Fibroblast of peridontal ligament (primary cell): Measurements from ENCODE around the gene CXCL8.
"Not testable (repeated sequence)": the region's sequence is repeated elsewhere in the genome, so short reads cannot be mapped to it uniquely, and the experiment has no call there.

Experiments
- DNase-seq: peaks from one replicate; pipeline ENCODE4 v3.0.0-alpha.2; 2010; ENCODE audit errors: extremely low read depth

The CXCL8 gene

DNA sequence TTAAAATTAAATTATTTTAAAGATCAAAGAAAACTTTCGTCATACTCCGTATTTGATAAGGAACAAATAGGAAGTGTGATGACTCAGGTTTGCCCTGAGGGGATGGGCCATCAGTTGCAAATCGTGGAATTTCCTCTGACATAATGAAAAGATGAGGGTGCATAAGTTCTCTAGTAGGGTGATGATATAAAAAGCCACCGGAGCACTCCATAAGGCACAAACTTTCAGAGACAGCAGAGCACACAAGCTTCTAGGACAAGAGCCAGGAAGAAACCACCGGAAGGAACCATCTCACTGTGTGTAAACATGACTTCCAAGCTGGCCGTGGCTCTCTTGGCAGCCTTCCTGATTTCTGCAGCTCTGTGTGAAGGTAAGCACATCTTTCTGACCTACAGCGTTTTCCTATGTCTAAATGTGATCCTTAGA is at the start of gene CXCL8:
Gene CXCL8, plus strand, starts transcription at position 217 of the 426 bp plus-strand sequence. Its CDS starts 90 bp downstream, at position 307.
- DNase-seq: peak; percentile 73

- DNase-seq: not testable (repeated sequence)
Observed at GRCh38 chr4:73691201-73691600, 49.2 kb upstream of the CXCL8 start.

DNA sequence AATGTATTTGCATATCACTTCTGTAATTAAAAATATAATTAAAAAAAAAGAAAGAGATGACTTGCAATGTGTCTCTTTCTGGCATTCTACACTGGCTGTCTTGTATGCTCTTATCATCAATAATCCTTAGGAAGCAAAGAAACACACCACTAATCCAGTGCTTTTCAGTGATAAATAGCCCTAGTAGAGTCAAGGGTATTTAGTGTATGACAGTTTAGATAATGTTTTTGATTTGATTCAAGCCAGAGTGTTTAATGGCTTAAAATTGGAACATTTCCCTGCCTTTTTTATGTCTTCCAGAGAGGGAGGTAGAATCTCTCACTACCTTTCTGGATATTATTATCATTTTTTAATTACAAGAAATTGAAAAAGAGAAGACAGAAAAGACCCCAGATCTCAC is 48.6 kb upstream of the CXCL8 start:
- DNase-seq: no peak

DNA sequence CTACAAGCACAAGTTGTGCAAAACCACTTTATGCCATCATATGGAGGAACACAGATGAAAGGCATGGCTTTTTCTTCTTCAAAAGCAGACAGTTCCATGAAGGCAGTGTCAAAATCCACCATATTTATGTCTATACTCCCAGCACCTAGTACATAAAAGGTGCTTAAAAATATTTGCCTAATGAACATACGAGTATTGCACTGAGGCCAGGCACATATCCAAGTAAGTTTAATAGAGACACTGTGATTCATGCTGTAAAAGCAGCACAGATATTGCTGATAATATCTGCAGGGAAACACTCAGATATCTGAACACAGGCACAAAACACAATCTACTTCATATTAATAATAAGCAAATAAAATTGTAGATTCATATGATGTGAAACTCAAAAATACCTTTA is 48.1 kb upstream of the CXCL8 start:
- DNase-seq: no peak

GRCh38 chr4:73692701-73693100 is 47.7 kb upstream of the CXCL8 start:
- DNase-seq: no peak

GRCh38 chr4:73693811-73694210 is 46.6 kb upstream of the CXCL8 start:
- peak; percentile 55 for DNase-seq

DNA sequence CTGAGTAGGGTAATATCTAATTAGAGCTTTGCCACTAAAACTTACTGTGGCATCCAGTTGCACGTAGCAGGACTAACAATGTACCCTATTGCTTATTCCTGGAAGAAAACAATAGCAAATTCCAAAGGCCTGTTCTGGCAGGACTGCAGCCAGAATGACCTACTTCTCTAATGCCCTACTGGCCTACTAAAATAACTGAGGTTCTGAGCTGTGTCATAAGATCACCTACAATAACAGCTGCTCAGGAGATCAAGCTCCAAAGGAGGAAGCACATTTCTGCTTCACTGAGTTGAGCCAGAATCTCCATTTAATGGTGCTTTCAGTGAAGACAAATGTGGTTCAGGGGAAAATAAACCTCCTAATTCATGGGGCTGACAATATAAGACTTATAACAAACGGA is 42.2 kb upstream of the CXCL8 start:
- DNase-seq: no peak

GRCh38 chr4:73701116-73701515 is 39.3 kb upstream of the CXCL8 start:
- DNase-seq: no peak

DNA sequence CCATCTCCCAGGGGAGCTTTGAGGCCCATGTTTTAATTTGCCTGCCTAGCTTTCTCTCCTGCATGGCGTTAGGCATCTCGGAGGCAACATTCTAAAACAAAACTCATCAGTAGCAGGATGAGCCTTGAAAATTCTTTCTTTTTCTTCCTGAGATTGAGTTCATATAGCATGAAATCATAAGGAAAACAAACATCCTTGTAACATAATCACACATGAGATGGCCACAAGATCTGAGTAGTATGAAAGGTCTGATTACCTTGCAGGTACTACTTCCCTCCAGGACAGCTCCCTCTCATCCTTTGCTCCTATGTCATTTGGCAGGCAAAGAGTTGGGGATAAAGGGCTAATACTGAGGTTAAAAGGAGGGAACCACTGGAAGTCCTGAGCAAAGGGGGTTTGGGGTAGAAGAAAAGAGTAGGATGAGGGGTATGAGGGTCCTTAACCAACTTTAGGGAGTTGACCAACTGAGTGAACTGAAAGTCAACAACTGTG is 37.5 kb upstream of the CXCL8 start:
- DNase-seq: no peak

DNA sequence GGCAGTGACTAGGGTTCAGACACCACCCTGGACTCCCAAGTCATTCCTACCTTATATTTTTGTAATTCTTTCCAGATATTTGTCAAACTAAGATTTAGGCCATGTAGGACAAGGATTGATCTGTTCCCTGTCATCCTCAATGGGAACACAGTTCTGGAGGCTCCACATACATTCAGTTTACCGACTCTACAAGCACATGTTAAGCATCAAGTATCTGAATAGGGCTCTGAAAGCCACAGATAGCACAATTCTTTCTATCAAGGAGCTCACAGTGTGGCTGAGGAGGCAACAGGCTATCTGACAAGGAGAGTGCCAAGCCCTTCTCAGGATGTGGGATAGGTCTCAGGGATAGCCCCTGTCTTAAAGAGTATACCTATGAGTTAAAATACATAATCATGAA is 37.0 kb upstream of the CXCL8 start:
- DNase-seq: no peak

DNA sequence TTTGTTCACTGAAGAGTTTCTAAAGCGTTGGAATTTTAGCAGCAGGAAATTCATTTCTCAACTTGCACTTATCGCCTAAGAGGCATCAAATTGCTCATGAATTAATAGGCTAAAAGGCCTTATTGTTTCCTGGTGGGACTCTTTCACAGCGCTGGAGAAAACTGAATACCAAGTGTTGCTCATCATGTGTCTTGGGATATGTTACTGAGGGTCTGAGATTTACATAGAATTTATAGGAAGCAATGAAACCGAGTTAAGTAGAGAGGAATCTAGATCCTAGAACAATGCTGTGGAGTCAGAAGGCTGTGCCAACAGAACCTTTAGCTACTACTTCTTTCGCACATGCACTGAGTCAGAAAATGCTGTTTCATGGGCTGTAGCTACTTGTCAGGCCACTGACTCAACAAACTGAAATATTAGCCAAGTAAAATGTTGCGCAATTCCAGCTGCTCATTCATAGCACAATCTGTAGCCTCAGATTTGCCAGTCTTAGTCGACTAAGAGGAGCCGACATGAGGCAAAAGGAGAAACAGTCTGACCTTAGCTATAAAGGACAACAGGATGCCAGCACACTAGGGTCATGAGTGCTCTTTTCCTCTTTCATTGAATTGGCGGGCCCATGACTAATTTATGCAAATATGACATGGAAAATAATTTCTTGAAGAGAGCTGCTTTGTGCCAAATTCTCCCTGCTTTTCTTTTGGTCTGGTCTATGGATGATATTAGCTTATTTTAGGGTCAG is 35.9 kb upstream of the CXCL8 start:
- peak; percentile 100 for DNase-seq

DNA sequence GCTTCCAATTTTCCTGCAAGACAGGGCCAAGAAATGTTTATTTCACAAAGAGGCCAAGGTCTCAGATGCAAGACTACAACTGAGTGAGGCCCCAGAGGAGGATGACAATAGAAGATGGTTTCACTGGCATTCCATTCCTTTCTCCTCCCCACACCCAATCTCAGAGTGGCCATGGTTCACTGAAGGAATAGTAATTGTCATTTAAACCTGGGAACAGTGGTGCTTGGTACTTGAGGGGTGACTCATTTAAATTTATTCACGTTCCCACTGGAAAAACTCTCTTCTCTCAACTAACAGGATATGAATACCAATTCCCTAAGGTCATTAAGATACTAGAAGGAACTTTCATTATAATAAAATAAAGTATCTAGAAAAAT is 35.3 kb upstream of the CXCL8 start:
- DNase-seq: peak; percentile 58

- DNase-seq: no peak
Observed at GRCh38 chr4:73705721-73706120, 34.6 kb upstream of the CXCL8 start.

DNA sequence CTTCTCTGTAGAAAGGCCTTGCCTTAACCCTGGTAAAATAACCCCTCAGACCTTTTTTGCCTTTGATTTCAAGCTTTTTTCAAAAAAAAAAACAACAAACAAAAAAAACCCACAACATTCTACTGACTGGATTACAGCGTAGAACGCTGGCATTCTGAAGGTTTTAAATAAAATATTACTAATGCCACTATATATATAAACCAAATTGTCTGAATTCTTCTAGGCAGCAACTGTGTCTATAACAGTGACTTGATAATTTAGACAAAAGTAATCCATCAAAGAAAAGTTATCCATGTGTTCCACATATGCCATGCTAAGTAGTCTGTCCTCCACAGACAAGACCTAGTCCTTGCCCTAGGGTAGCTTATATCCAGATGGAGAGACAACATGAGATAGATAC is 33.6 kb upstream of the CXCL8 start:
- DNase-seq: no peak

DNA sequence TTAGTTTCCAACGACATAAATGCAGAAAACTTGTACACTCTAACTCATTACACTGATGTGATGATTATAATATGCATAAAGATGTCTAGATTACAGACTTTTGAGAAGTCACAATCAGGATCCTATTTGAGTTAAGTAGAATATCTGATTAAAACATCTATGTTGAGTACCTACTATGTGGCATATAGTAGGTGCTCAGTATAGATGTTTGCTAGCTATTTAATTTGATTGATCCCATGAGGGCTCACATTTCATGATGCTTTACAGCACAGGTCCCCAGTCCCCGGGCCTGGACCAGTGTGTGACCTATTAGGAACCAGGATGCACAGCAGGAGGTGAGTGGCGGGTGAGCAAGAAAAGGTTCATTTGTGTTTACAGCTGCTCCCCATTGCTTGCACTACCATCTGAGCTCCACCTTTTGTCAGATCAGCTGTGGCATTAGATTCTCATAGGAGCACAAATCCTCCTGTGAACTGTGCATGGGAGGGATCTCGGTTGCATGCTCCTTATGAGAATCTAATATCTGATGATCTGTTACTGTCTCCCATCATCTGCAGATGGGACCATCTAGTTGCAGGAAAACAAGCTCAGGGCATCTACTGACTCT is 33.0 kb upstream of the CXCL8 start:
- no peak for DNase-seq

DNA sequence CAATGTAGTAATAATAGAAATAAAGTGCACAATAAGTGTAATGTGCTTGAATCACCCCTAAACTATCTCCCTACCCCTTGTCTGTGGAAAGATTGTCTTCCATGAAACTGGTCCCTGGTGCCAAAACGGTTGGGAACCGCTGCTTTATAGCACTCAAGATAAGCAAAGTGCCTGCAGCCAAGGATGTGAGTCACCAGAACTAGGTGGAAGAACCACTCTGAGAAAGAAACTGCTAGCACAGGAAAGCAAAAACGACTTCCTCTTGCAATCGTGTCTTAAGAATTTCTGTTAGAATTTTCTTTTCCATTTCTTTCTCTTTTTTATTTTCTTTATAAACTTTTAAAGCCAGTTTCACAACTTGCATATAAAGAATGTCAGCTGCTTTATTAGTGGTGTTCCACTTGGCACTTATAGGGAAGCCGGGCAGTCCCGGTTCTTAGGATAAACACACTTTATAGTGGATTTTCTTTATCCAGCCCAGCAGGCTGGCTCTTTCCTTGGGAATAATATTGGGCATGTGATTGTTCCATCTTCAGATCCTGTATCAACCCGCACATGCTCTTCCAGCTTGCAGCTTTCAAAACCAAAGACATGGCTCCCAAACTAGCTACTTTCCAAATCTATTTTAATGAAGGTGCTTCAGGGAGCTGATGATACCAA is 32.3 kb upstream of the CXCL8 start:
- peak; percentile 79 for DNase-seq

- no peak for DNase-seq
Observed at GRCh38 chr4:73709451-73710033, 30.8 kb upstream of the CXCL8 start.

- DNase-seq: no peak
Observed at GRCh38 chr4:73710094-73710493, 30.3 kb upstream of the CXCL8 start.

GRCh38 chr4:73711989-73712388 is 28.4 kb upstream of the CXCL8 start:
- DNase-seq: no peak

GRCh38 chr4:73713650-73714049 is 26.7 kb upstream of the CXCL8 start:
- no peak for DNase-seq

- no peak for DNase-seq
Observed at GRCh38 chr4:73714647-73715046, 25.7 kb upstream of the CXCL8 start.

DNA sequence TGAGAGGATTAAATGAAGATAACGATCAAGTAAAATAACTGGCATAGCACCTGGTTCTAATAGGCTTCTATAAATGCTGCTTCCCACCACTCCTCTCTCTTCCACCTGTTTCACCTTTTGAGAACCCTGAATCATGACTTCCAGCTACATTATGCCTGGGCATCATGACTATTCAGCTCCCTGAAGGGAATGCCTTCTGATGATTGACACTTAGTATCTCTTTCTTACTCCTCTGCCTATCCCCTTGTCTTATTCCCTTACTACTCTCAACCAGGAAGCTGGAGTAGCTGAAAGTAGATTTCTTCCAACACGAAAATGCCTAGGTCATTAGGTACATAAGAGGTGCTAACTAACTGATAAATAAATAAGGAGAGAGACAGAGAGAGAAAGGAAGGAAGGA is 24.7 kb upstream of the CXCL8 start:
- DNase-seq: no peak
